T-helper 1 cell (primary cell): ENCODE data around the gene XPR1.

Experiments
- DNase-seq, 5 donors: peaks; one replicate each; pipeline ENCODE4 v3.0.0-alpha.2; 2012 to 2020

XPR1 gene

GRCh38 chr1:180615493-180616290 lies 16.1 kb upstream of the XPR1 start:
- no peak for DNase-seq

- no peak for DNase-seq
Measured at GRCh38 chr1:180616439-180616838, 15.4 kb upstream of the XPR1 start.

- DNase-seq: no peak
Measured at GRCh38 chr1:180617774-180618395, 13.9 kb upstream of the XPR1 start.

- no peak for DNase-seq
Measured at GRCh38 chr1:180620581-180620980, 11.2 kb upstream of the XPR1 start.

- no peak for DNase-seq
Measured at GRCh38 chr1:180622658-180623508, 8.9 kb upstream of the XPR1 start.

GRCh38 chr1:180623579-180624347 lies 8.1 kb upstream of the XPR1 start:
- no peak for DNase-seq

GRCh38 chr1:180626711-180627110 lies 5.1 kb upstream of the XPR1 start:
- no peak for DNase-seq

- no peak for DNase-seq
Measured at GRCh38 chr1:180627411-180627810, 4.4 kb upstream of the XPR1 start.

GRCh38 chr1:180628646-180629045 lies 3.2 kb upstream of the XPR1 start:
- DNase-seq: no peak

- DNase-seq: no peak
Measured at GRCh38 chr1:180630408-180631193, 1.2 kb upstream of the XPR1 start.

- DNase-seq: no peak
Measured at GRCh38 chr1:180631194-180631765, 542 bp upstream of the XPR1 start.

- DNase-seq: peak in 4 of 5 donors; percentile 28 to 59 (median 43)
Measured at GRCh38 chr1:180632326-180633056, 669 bp downstream of the XPR1 start.

- no peak for DNase-seq
Measured at GRCh38 chr1:180633057-180634056, 1.5 kb downstream of the XPR1 start.

GRCh38 chr1:180636138-180636537 lies 4.3 kb downstream of the XPR1 start:
- DNase-seq: no peak

- no peak for DNase-seq
Measured at GRCh38 chr1:180639871-180640270, 8.0 kb downstream of the XPR1 start.

GRCh38 chr1:180640531-180640949 lies 8.7 kb downstream of the XPR1 start:
- DNase-seq: no peak

- no peak for DNase-seq
Measured at GRCh38 chr1:180641662-180642061, 9.8 kb downstream of the XPR1 start.

- DNase-seq: no peak
Measured at GRCh38 chr1:180642781-180643180, 11.0 kb downstream of the XPR1 start.

- DNase-seq: no peak
Measured at GRCh38 chr1:180643693-180644092, 11.9 kb downstream of the XPR1 start.
